Endodermal cell (in vitro differentiated cells): ENCODE measurements around the gene CCDC32. TPM values are rescaled to one million over a fixed set of nuclear protein-coding genes. Genes with fewer than 3 reads are reported as not detected.

Experiments used
- DNase-seq: peaks from one replicate; pipeline ENCODE4 v3.0.0-alpha.2; 2017
- H3K27ac ChIP-seq: 2 replicates; pipeline ENCODE4 v1.5.1; 2013; ENCODE audit warnings: mild to moderate bottlenecking, low read depth, low read length, moderate library complexity
- H3K27me3 ChIP-seq: 2 replicates; pipeline ENCODE4 v1.6.1; 2013; ENCODE audit warnings: mild to moderate bottlenecking, low read length, moderate library complexity; ENCODE audit not compliant: insufficient read depth, control insufficient read depth, poor library complexity, severe bottlenecking
- H3K36me3 ChIP-seq: 2 replicates; pipeline ENCODE4 v1.7.0; 2013; ENCODE audit warnings: mild to moderate bottlenecking, low read length, moderate library complexity; ENCODE audit not compliant: control insufficient read depth, insufficient read depth
- H3K4me1 ChIP-seq: one replicate; pipeline ENCODE4 v1.7.0; 2013; ENCODE audit warnings: low read length; ENCODE audit not compliant: control insufficient read depth, insufficient read depth
- H3K4me3 ChIP-seq: 2 replicates; pipeline ENCODE4 v1.5.1; 2013; ENCODE audit warnings: mild to moderate bottlenecking, low read length, moderate library complexity
- H3K9ac ChIP-seq: 2 replicates; pipeline ENCODE4 v1.6.1; 2013; ENCODE audit warnings: mild to moderate bottlenecking, low read length, moderate library complexity; ENCODE audit not compliant: poor library complexity, severe bottlenecking; ENCODE audit errors: extremely low read depth
- H3K9me3 ChIP-seq: 2 replicates; pipeline ENCODE4 v1.6.1; 2013; ENCODE audit warnings: mild to moderate bottlenecking, low read length, moderate library complexity; ENCODE audit not compliant: control insufficient read depth
- H3K27ac Mint-ChIP-seq: 2 replicates; pipeline ENCODE4 v1.8.0; 2020; ENCODE audit warnings: mixed read lengths
- H3K27me3 Mint-ChIP-seq: 2 replicates; pipeline ENCODE4 v1.8.0; 2021; ENCODE audit warnings: mild to moderate bottlenecking, mixed read lengths; ENCODE audit not compliant: insufficient read depth
- H3K36me3 Mint-ChIP-seq: 2 replicates; pipeline ENCODE4 v1.8.0; 2020; ENCODE audit warnings: low read depth, mixed read lengths
- H3K4me1 Mint-ChIP-seq: 2 replicates; pipeline ENCODE4 v1.8.0; 2020; ENCODE audit warnings: mixed read lengths
- H3K4me3 Mint-ChIP-seq: 2 replicates; pipeline ENCODE4 v1.8.0; 2020; ENCODE audit warnings: mild to moderate bottlenecking, moderate library complexity, mixed read lengths
- H3K9me3 Mint-ChIP-seq: 2 replicates; pipeline ENCODE4 v1.8.0; 2020; ENCODE audit warnings: mild to moderate bottlenecking, mixed read lengths
- WGBS, 2 experiments: methylation state at CpG; one replicate each; pipeline versions ENCODE4 v1.1.5 to v1.1.7; 2013; ENCODE audit warnings: missing lambda C conversion rate in 2 of 2, mixed read lengths in 1 of 2; ENCODE audit not compliant: insufficient coverage in 1 of 2, insufficient read length in 1 of 2; 5-methylcytosine and 5-hydroxymethylcytosine counted together
- total RNA-seq, 2 donors: library from RNA; stranded (reverse); fragmentation: NEBNext Ultra II Directional in 1 of 2; extraction: Animal tissue kit (Norgen Biotek cat#: 25700) in 1 of 2; gene quantifications; 2 replicates in 1 of 2; 3 replicates in 1 of 2; pipeline ENCODE4 v1.2.1, GENCODE V29; 2021
- TF ChIP-seq, protein P1 (sequence below): fragments of 200-600 bp; sonication (generic); conservative IDR thresholded peaks from 2 replicates; pipeline ENCODE4 v1.5.0; 2021; ENCODE audit warnings: antibody characterized with exemption, mild to moderate bottlenecking

Gene CCDC32
- total RNA-seq, 2 donors from 2014 or later: 14.9 to 16.8 TPM

GRCh38 chr15:40523611-40524010 lies 41.2 kb downstream of the CCDC32 start:
- peaks cover 2% of the 10 kb centered on the region for H3K4me1 Mint-ChIP-seq
- Histone ChIP-seq H3K27me3 (no peaks in the 10 kb centered on the region), H3K9ac (no peak overlapping the region), H3K9me3 (no peaks in the 10 kb centered on the region), H3K4me3 (no peak overlapping the region), H3K4me1 (no peaks in the 10 kb centered on the region), H3K27ac (no peak overlapping the region), H3K36me3 (no peaks in the 10 kb centered on the region)
- TF ChIP-seq, protein P1, sequence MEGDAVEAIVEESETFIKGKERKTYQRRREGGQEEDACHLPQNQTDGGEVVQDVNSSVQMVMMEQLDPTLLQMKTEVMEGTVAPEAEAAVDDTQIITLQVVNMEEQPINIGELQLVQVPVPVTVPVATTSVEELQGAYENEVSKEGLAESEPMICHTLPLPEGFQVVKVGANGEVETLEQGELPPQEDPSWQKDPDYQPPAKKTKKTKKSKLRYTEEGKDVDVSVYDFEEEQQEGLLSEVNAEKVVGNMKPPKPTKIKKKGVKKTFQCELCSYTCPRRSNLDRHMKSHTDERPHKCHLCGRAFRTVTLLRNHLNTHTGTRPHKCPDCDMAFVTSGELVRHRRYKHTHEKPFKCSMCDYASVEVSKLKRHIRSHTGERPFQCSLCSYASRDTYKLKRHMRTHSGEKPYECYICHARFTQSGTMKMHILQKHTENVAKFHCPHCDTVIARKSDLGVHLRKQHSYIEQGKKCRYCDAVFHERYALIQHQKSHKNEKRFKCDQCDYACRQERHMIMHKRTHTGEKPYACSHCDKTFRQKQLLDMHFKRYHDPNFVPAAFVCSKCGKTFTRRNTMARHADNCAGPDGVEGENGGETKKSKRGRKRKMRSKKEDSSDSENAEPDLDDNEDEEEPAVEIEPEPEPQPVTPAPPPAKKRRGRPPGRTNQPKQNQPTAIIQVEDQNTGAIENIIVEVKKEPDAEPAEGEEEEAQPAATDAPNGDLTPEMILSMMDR: no peak
- H3K9me3 Mint-ChIP-seq: no peaks in the 10 kb centered on the region
- H3K27ac Mint-ChIP-seq: no peak overlapping the region
- H3K27me3 Mint-ChIP-seq: no peaks in the 10 kb centered on the region
- H3K36me3 Mint-ChIP-seq: no peaks in the 10 kb centered on the region
- H3K4me3 Mint-ChIP-seq: no peak overlapping the region
- DNase-seq: no peak

DNA sequence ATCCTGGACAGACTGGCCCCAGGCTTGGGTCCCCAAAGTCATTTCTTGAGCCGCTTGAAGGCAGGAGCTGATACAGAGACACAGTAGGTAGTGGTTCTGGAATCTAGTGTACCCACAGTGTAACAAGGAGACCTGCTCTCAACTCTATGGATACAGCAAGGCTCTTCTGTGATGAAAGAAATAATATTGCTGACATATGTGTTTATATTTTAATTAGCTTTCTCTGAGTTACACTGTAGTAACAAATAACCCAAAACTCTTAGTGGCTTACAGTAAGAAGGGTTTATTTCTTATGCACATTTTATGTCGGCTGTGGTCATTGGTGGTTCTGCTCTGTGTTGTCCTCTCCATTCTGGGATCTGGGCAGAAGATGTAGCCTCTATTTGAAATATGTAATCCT lies 48.5 kb downstream of the CCDC32 start:
- 96 to 100% methylated on average over 1 to 2 of the region's 2 CpGs for WGBS, 2 experiments
- H3K36me3 Mint-ChIP-seq: no peaks in the 10 kb centered on the region
- H3K36me3 ChIP-seq: no peaks in the 10 kb centered on the region
- H3K9ac ChIP-seq: no peak overlapping the region
- H3K9me3 ChIP-seq: no peaks in the 10 kb centered on the region
- H3K4me1 Mint-ChIP-seq: peaks cover 7% of the 10 kb centered on the region
- H3K27me3 ChIP-seq: peaks cover 21% of the 10 kb centered on the region
- H3K4me1 ChIP-seq: no peaks in the 10 kb centered on the region
- H3K4me3 Mint-ChIP-seq: no peak overlapping the region
- no peak overlapping the region for H3K27ac Mint-ChIP-seq
- H3K4me3 ChIP-seq: no peak overlapping the region
- H3K9me3 Mint-ChIP-seq: no peaks in the 10 kb centered on the region
- TF ChIP-seq, protein P1: no peak
- DNase-seq: no peak
- H3K27ac ChIP-seq: no peak overlapping the region
- H3K27me3 Mint-ChIP-seq: peaks cover 32% of the 10 kb centered on the region

GRCh38 chr15:40513609-40514008 lies 51.2 kb downstream of the CCDC32 start:
- peaks cover 59% of the 10 kb centered on the region for H3K27me3 Mint-ChIP-seq
- WGBS, 2 experiments: 93 to 100% methylated on average over 4 to 5 of the region's 5 CpGs

More at GRCh38 chr15:40513609-40514008, 51.2 kb downstream of the CCDC32 start:
- TF ChIP-seq, protein P1: no peak
- no peak overlapping the region for H3K4me3 ChIP-seq
- H3K9ac ChIP-seq: no peak overlapping the region
- H3K36me3 ChIP-seq: no peaks in the 10 kb centered on the region
- no peaks in the 10 kb centered on the region for H3K36me3 Mint-ChIP-seq
- H3K9me3 Mint-ChIP-seq: no peaks in the 10 kb centered on the region
- H3K4me1 ChIP-seq: no peaks in the 10 kb centered on the region
- no peak overlapping the region for H3K4me3 Mint-ChIP-seq
- H3K27ac ChIP-seq: no peak overlapping the region
- no peaks in the 10 kb centered on the region for H3K9me3 ChIP-seq
- H3K4me1 Mint-ChIP-seq: peaks cover 6% of the 10 kb centered on the region
- H3K27ac Mint-ChIP-seq: no peak overlapping the region
- peak; percentile 43 for DNase-seq
- peaks cover 38% of the 10 kb centered on the region for H3K27me3 ChIP-seq
